MM.1S (cell line): ENCODE data around the gene C22orf23.

ENCODE experiments used
- DNase-seq: peaks from one replicate; pipeline ENCODE4 v3.0.0-alpha.2; 2015
- H2AFZ ChIP-seq: fragments of 300-600 bp; sonication (generic); 2 replicates; pipeline ENCODE4 v1.6.0; 2016; ENCODE audit warnings: antibody characterized with exemption, low read length
- H3F3A ChIP-seq: fragments of 300-600 bp; sonication (generic); 2 replicates; pipeline ENCODE4 v1.6.1; 2016; ENCODE audit warnings: mild to moderate bottlenecking, antibody characterized with exemption, low read length, moderate library complexity, mixed read lengths; ENCODE audit not compliant: insufficient read depth
- H3K27ac ChIP-seq: fragments of 300-600 bp; sonication (generic); 2 replicates; pipeline ENCODE4 v1.5.1; 2016; ENCODE audit warnings: mild to moderate bottlenecking, low read length
- H3K27me3 ChIP-seq: fragments of 300-600 bp; sonication (generic); replicated peaks from 2 replicates; pipeline ENCODE4 v1.6.0; 2016; ENCODE audit warnings: low read length; ENCODE audit not compliant: insufficient read depth
- H3K36me3 ChIP-seq: fragments of 300-600 bp; sonication (generic); replicated peaks from 2 replicates; pipeline ENCODE4 v1.6.1; 2016; ENCODE audit warnings: mild to moderate bottlenecking, low read length, mixed read lengths; ENCODE audit not compliant: insufficient read depth
- H3K4me1 ChIP-seq: fragments of 300-600 bp; sonication (generic); 2 replicates; pipeline ENCODE4 v1.6.1; 2016; ENCODE audit warnings: low read length, mixed read lengths
- H3K4me2 ChIP-seq: fragments of 300-600 bp; sonication (generic); 2 replicates; pipeline ENCODE4 v1.6.0; 2016; ENCODE audit warnings: low read depth, low read length
- H3K4me3 ChIP-seq: fragments of 300-600 bp; sonication (generic); 2 replicates; pipeline ENCODE4 v1.5.1; 2016; ENCODE audit warnings: low read length, mixed read lengths
- H3K79me2 ChIP-seq: fragments of 300-600 bp; sonication (generic); 2 replicates; pipeline ENCODE4 v1.6.1; 2016; ENCODE audit warnings: mixed run types, low read length, mixed read lengths
- H3K9ac ChIP-seq: fragments of 300-600 bp; sonication (generic); 2 replicates; pipeline ENCODE4 v1.6.1; 2016; ENCODE audit warnings: low read length, mixed read lengths
- H3K9me2 ChIP-seq: fragments of 300-600 bp; sonication (generic); replicated peaks from 2 replicates; pipeline ENCODE4 v1.6.1; 2016; ENCODE audit warnings: mild to moderate bottlenecking, low read length, mixed read lengths; ENCODE audit not compliant: insufficient read depth
- H3K9me3 ChIP-seq: fragments of 300-600 bp; sonication (generic); replicated peaks from 2 replicates; pipeline ENCODE4 v1.6.1; 2016; ENCODE audit warnings: mild to moderate bottlenecking, low read length, mixed read lengths; ENCODE audit not compliant: insufficient read depth
- H4K20me1 ChIP-seq: fragments of 300-600 bp; sonication (generic); 2 replicates; pipeline ENCODE4 v1.6.1; 2016; ENCODE audit warnings: mild to moderate bottlenecking, low read length, moderate library complexity, mixed read lengths; ENCODE audit not compliant: insufficient read depth
- EZH2 ChIP-seq: fragments of 300-600 bp; sonication (generic); optimal IDR thresholded peaks from 2 replicates; pipeline ENCODE3; 2017; ENCODE audit warnings: low read depth, mild to moderate bottlenecking, antibody characterized with exemption, low read length, mixed read lengths
- EZH2phosphoT487 ChIP-seq: fragments of 300-600 bp; sonication (generic); IDR thresholded peaks from 2 replicates; pipeline ENCODE4 v1.6.1; 2018; ENCODE audit warnings: antibody characterized with exemption, low read length
- TF ChIP-seq, protein P1 (sequence below): fragments of 300-600 bp; sonication (generic); IDR thresholded peaks from 2 replicates; pipeline ENCODE4 v1.5.1; 2016; ENCODE audit warnings: antibody characterized with exemption, low read length, mixed read lengths

C22orf23 gene

GRCh38 chr22:37968452-37969251, 15.3 kb upstream of the C22orf23 start:
- Histone ChIP-seq H3K9me2 (no peaks in the 10 kb centered on the region), H3K9me3 (no peaks in the 10 kb centered on the region), H3K79me2 (peaks cover 8% of the 10 kb centered on the region), H4K20me1 (no peaks in the 10 kb centered on the region), H3F3A (no peaks in the 10 kb centered on the region; the same call in 1 of the 2 replicates), H3K4me3 (no peak overlapping the region), H3K27me3 (no peaks in the 10 kb centered on the region), H3K27ac (no peak overlapping the region), H3K9ac (no peak overlapping the region), H2AFZ (no peak overlapping the region), H3K4me1 (0 out of 2 replicates have a peak, but pooled peaks cover 3% of the 10 kb centered on the region), H3K4me2 (no peak overlapping the region), H3K36me3 (no peaks in the 10 kb centered on the region)
- TF ChIP-seq, protein P1, sequence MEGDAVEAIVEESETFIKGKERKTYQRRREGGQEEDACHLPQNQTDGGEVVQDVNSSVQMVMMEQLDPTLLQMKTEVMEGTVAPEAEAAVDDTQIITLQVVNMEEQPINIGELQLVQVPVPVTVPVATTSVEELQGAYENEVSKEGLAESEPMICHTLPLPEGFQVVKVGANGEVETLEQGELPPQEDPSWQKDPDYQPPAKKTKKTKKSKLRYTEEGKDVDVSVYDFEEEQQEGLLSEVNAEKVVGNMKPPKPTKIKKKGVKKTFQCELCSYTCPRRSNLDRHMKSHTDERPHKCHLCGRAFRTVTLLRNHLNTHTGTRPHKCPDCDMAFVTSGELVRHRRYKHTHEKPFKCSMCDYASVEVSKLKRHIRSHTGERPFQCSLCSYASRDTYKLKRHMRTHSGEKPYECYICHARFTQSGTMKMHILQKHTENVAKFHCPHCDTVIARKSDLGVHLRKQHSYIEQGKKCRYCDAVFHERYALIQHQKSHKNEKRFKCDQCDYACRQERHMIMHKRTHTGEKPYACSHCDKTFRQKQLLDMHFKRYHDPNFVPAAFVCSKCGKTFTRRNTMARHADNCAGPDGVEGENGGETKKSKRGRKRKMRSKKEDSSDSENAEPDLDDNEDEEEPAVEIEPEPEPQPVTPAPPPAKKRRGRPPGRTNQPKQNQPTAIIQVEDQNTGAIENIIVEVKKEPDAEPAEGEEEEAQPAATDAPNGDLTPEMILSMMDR: no peak
- TF ChIP-seq EZH2: no peak
- no peak for TF ChIP-seq EZH2phosphoT487
- DNase-seq: no peak

DNA sequence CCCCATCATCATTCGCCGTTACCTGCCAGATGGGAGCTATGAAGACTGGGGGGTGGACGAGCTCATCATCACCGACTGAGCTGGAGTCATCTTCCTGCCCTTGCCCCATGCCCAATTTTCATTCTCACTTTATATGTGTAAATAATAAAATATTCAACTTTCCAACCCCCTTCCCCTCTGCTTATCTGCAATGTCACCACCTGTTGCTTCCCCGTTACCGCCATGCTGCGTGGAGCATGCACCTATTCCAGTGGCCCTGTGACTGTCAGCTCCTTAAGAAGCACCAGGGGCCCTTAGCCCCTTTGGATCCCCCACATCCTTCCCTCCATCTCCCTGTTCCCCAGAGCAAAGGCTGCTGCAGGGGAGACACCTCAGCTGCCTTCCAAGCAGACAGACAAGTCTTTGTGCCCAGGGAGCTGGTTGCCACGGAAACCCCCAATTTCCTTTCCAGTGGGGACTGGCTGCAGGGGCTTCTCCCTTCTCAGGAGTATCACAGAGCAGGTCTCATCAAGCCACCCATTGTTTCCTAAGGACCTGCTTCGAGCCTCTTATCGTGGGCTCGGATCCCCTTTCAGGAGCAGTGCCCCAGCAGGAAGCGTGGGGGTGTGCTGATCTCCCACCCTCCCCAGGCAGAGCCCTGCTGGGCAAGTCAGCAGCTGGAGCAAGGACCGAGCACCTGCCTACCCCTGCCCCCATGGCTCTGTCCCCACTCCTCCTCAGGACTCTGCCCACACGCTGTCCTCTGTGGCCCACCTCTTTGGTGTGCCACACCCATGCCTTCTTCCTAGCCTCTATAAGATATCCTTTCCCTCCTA, 14.4 kb upstream of the C22orf23 start:
- no peaks in the 10 kb centered on the region for H3K36me3 ChIP-seq

DNA sequence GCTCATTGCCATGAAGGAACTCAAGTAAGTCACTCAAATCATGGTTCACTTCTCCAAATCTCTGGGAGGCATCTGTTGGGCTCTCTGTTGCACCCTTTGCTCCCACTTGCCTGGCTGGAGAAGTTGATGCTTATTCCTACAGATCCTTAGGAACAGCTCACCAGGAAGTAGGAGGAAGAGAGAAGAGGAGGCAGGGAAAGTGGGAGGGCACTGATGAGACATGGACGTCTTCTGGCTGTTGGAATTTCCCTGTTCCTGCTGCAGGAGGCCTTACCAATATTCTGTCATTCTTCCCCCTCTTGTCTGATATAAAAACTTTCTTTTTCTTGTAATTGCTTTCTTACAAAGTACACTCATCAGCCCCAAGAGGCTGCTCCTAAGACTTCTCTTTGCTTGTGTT, 13.7 kb upstream of the C22orf23 start:
- H3K9me2 ChIP-seq: no peaks in the 10 kb centered on the region
- no peak overlapping the region for H3K27ac ChIP-seq
- no peaks in the 10 kb centered on the region; the same call in 1 of the 2 replicates for H3F3A ChIP-seq
- H4K20me1 ChIP-seq: no peaks in the 10 kb centered on the region
- peaks cover 8% of the 10 kb centered on the region for H3K79me2 ChIP-seq
- no peaks in the 10 kb centered on the region for H3K27me3 ChIP-seq
- no peaks in the 10 kb centered on the region for H3K9me3 ChIP-seq
- no peak overlapping the region for H2AFZ ChIP-seq
- H3K36me3 ChIP-seq: no peaks in the 10 kb centered on the region; the same call in 1 of the 2 replicates
- TF ChIP-seq EZH2phosphoT487 (no peak), EZH2 (no peak)
- TF ChIP-seq, protein P1: no peak
- H3K4me3 ChIP-seq: no peak overlapping the region
- no peak overlapping the region for H3K4me2 ChIP-seq
- 0 out of 2 replicates have a peak, but pooled peaks cover 3% of the 10 kb centered on the region for H3K4me1 ChIP-seq
- no peak overlapping the region for H3K9ac ChIP-seq
- DNase-seq: no peak

More for the DNA sequence above, 14.4 kb upstream of the C22orf23 start:
- Histone ChIP-seq H3K4me2 (no peak overlapping the region), H3F3A (no peaks in the 10 kb centered on the region; the same call in 1 of the 2 replicates), H3K4me3 (no peak overlapping the region), H3K4me1 (0 out of 2 replicates have a peak, but pooled peaks cover 3% of the 10 kb centered on the region), H4K20me1 (no peaks in the 10 kb centered on the region), H3K9ac (no peak overlapping the region), H2AFZ (no peak overlapping the region), H3K9me2 (no peaks in the 10 kb centered on the region), H3K79me2 (peaks cover 8% of the 10 kb centered on the region), H3K9me3 (no peaks in the 10 kb centered on the region), H3K27ac (no peak overlapping the region), H3K27me3 (no peaks in the 10 kb centered on the region)
- DNase-seq: no peak
- TF ChIP-seq EZH2phosphoT487 (no peak), EZH2 (no peak)
- TF ChIP-seq, protein P1: no peak
